ENCODE measurements around the gene DPAGT1. TPM values are rescaled to one million over a fixed set of nuclear protein-coding genes. Genes with fewer than 3 reads are reported as not detected.
A peak's percentile ranks its signal among the peaks of the same experiment; 100 is the strongest.
"Not testable (repeated sequence)": the region's sequence is repeated elsewhere in the genome, so short reads cannot be mapped to it uniquely, and the experiment has no call there.

The DPAGT1 gene
- total RNA-seq, 1 donor from 2014 or later = 10.5 TPM

- not testable (repeated sequence) for DNase-seq (ENCODE audit: low read depth in 2 of 2)
Observed at GRCh38 chr11:119059128-119059527, 42.5 kb downstream of the DPAGT1 start.

- peak; percentile 87 to 98 for DNase-seq (ENCODE audit: low read depth in 2 of 2)
Observed at GRCh38 chr11:119057000-119057769, 44.5 kb downstream of the DPAGT1 start, which contains the start of gene HYOU1. HYOU1 (minus strand) TSS chr11:119057205; CDS start chr11:119056160, 1,045 bp downstream.

- DNase-seq (ENCODE audit: low read depth in 2 of 2) = peak in 1 of 2 donors; percentile 47
Observed at GRCh38 chr11:119056421-119056999, 45.1 kb downstream of the DPAGT1 start.

- DNase-seq (ENCODE audit: low read depth in 2 of 2) = peak in 1 of 2 donors; percentile 54
Observed at GRCh38 chr11:119055901-119056300, 45.8 kb downstream of the DPAGT1 start.

GRCh38 chr11:119054418-119054817 is 47.2 kb downstream of the DPAGT1 start:
- DNase-seq (ENCODE audit: low read depth in 2 of 2) = no peak

GRCh38 chr11:119052163-119052814 is 49.4 kb downstream of the DPAGT1 start:
- DNase-seq (ENCODE audit: low read depth in 2 of 2) = no peak

- no peak for DNase-seq (ENCODE audit: low read depth in 2 of 2)
Observed at GRCh38 chr11:119051440-119052162, 50.1 kb downstream of the DPAGT1 start.

- DNase-seq (ENCODE audit: low read depth in 2 of 2) = no peak
Observed at GRCh38 chr11:119049081-119049480, 52.6 kb downstream of the DPAGT1 start.

GRCh38 chr11:119048644-119049043 is 53.0 kb downstream of the DPAGT1 start:
- no peak for DNase-seq (ENCODE audit: low read depth in 2 of 2)

GRCh38 chr11:119047205-119047604 is 54.4 kb downstream of the DPAGT1 start:
- DNase-seq (ENCODE audit: low read depth in 2 of 2) = no peak

Other genes with a start within 250 kb of the DPAGT1 start
- not detected in 2 replicates for gene CXCR5, start 218.0 kb downstream of the DPAGT1 start, total RNA-seq
- gene BCL9L, start 175.9 kb downstream of the DPAGT1 start, total RNA-seq = 4.5 and 8.2 TPM in 2 replicates
- not detected in 2 replicates for gene UPK2, start 145.6 kb downstream of the DPAGT1 start, total RNA-seq
- gene FOXR1, start 130.1 kb downstream of the DPAGT1 start, total RNA-seq = not detected in 2 replicates
- 6.2 and 8.7 TPM in 2 replicates for gene CENATAC, start 103.7 kb downstream of the DPAGT1 start, total RNA-seq
- gene RPS25, start 83.5 kb downstream of the DPAGT1 start, total RNA-seq = 458 and 629 TPM in 2 replicates
- 64.7 and 74.2 TPM in 2 replicates for gene TRAPPC4, start 83.1 kb downstream of the DPAGT1 start, total RNA-seq
- gene SLC37A4, start 71.0 kb downstream of the DPAGT1 start, total RNA-seq = 14.5 and 18.1 TPM in 2 replicates
- gene HYOU1, start 44.6 kb downstream of the DPAGT1 start, total RNA-seq = 146 and 148 TPM in 2 replicates
- 20.0 and 34.8 TPM in 2 replicates for gene VPS11, start 34.0 kb downstream of the DPAGT1 start, total RNA-seq
- gene HMBS, start 17.0 kb downstream of the DPAGT1 start, total RNA-seq = 3.8 and 4.5 TPM in 2 replicates
- gene C2CD2L, start 5.5 kb upstream of the DPAGT1 start, total RNA-seq = 1.7 and 3.4 TPM in 2 replicates
- 11.3 and 16.4 TPM in 2 replicates for gene HINFP, start 19.7 kb upstream of the DPAGT1 start, total RNA-seq
- under 0.01 TPM in 1 of 2 replicates, not detected in the other for gene ABCG4, start 47.2 kb upstream of the DPAGT1 start, total RNA-seq
- 11.0 and 16.1 TPM in 2 replicates for gene NLRX1, start 66.9 kb upstream of the DPAGT1 start, total RNA-seq
- gene NHERF4, start 83.6 kb upstream of the DPAGT1 start, total RNA-seq = not detected in 2 replicates
- gene CBL, start 104.5 kb upstream of the DPAGT1 start, total RNA-seq = 7.4 and 9.4 TPM in 2 replicates
- 133 and 200 TPM in 2 replicates for gene MCAM, start 215.3 kb upstream of the DPAGT1 start, total RNA-seq
- 2.6 and 4.6 TPM in 2 replicates for gene RNF26, start 232.7 kb upstream of the DPAGT1 start, total RNA-seq
- gene C1QTNF5, start 239.0 kb upstream of the DPAGT1 start, total RNA-seq = 47.6 and 121 TPM in 2 replicates
- not detected in 2 replicates for gene MFRP, start 244.9 kb upstream of the DPAGT1 start, total RNA-seq